HepG2 (cell line): ENCODE measurements around the gene UVSSA. TPM values are rescaled to one million over a fixed set of nuclear protein-coding genes. Genes with fewer than 3 reads are reported as not detected.

Source experiments
- ERF ChIP-seq: IDR thresholded peaks from 2 replicates; pipeline ENCODE4 v1.6.1; 2018; ENCODE audit warnings: missing biosample characterization, missing genetic modification reagents
- HMG20B ChIP-seq: conservative IDR thresholded peaks from 2 replicates; pipeline ENCODE4 v1.6.1; 2016; ENCODE audit warnings: missing genetic modification reagents, missing compliant biosample characterization
- KDM3A ChIP-seq: IDR thresholded peaks from 2 replicates; pipeline ENCODE4 v1.6.1; 2018; ENCODE audit warnings: low read depth, missing compliant biosample characterization
- SCMH1 ChIP-seq: sonication (generic); formaldehyde crosslinking; IDR thresholded peaks from 2 replicates; pipeline ENCODE4 v1.9.0; 2021; ENCODE audit warnings: missing genetic modification reagents, mild to moderate bottlenecking, borderline replicate concordance
- SP1 ChIP-seq, 2 experiments: fragments of 450-650 bp in 1 of 2; sonication (generic) in 1 of 2; formaldehyde crosslinking in 1 of 2; IDR thresholded peaks; 2 replicates each; pipeline versions ENCODE4 v1.4.0 to v1.6.1; 2016 to 2020; ENCODE audit warnings: missing genetic modification reagents in 1 of 2
- TOPORS ChIP-seq: sonication (generic); formaldehyde crosslinking; IDR thresholded peaks from 2 replicates; pipeline ENCODE4 v1.8.0; 2023; ENCODE audit warnings: mild to moderate bottlenecking, missing genetic modification reagents
- XBP1 ChIP-seq: sonication (generic); formaldehyde crosslinking; IDR thresholded peaks from 2 replicates; pipeline ENCODE4 v1.5.0; 2020; ENCODE audit warnings: missing genetic modification reagents
- ZNF317 ChIP-seq: sonication (generic); formaldehyde crosslinking; IDR thresholded peaks from 2 replicates; pipeline ENCODE4 v1.5.0; 2020; ENCODE audit warnings: mild to moderate bottlenecking, missing genetic modification reagents
- ZNF451 ChIP-seq: sonication (generic); formaldehyde crosslinking; IDR thresholded peaks from 2 replicates; pipeline ENCODE4 v1.5.0; 2020; ENCODE audit warnings: mild to moderate bottlenecking, missing genetic modification reagents
- polyA plus RNA-seq, 8 experiments: library from polyadenylated mRNA; depleted of rRNA in 3 of 8; stranded (reverse) in 7 of 8; unstranded in 1 of 8; fragments of >200 nt; fragmentation: Illumina TruSeq in 4 of 8; extraction: Trizol in 4 of 8; gene quantifications; 2 replicates each; pipeline versions ENCODE4 v1.2.1 to v1.2.3, GENCODE V29; 2011 to 2016; ENCODE audit warnings: low read depth in 4 of 8, missing spikeins in 1 of 8, mixed read lengths in 1 of 8; ENCODE audit not compliant: insufficient read depth in 1 of 8
- total RNA-seq, 5 experiments: library from RNA; depleted of rRNA; stranded (reverse); fragments of >200 nt; fragmentation: Illumina TruSeq; extraction: Trizol; gene quantifications; 2 replicates each; pipeline ENCODE4 v1.2.3, GENCODE V29; 2016; ENCODE audit warnings: low read depth in 1 of 5
- TF ChIP-seq, protein P1 (sequence below): fragments of 450-650 bp; IDR thresholded peaks from 2 replicates; pipeline ENCODE4 v1.6.1; 2017; ENCODE audit warnings: mild to moderate bottlenecking
- TF ChIP-seq, protein P2 (sequence below): sonication (generic); formaldehyde crosslinking; IDR thresholded peaks from 2 replicates; pipeline ENCODE4 v1.4.0; 2020; ENCODE audit warnings: missing genetic modification reagents

Gene UVSSA
- total and polyA plus RNA-seq, 2 of the 13 experiments (the other 11 are each of a cell fraction or from before 2014, with no cell fraction given) = 4.6 to 8.4 TPM

DNA sequence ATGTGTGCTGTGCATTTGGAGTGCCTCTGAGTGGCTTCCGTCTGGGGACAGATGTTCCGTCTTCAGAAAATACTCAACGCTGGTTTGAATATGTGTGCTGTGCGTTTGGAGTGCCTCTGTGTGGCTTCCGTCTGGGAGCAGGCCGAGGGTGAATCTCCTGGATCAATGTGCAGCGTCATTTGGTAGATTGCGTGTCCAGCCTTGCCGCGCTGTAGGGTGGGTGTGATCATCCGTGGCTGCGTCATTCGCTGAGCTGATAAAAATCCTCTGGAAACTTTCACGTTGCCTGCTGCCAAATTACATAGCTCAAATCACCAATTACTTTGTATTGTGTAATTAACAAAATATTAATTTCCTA is 12.1 kb downstream of the UVSSA start (continued):
- TF ChIP-seq, protein P1, sequence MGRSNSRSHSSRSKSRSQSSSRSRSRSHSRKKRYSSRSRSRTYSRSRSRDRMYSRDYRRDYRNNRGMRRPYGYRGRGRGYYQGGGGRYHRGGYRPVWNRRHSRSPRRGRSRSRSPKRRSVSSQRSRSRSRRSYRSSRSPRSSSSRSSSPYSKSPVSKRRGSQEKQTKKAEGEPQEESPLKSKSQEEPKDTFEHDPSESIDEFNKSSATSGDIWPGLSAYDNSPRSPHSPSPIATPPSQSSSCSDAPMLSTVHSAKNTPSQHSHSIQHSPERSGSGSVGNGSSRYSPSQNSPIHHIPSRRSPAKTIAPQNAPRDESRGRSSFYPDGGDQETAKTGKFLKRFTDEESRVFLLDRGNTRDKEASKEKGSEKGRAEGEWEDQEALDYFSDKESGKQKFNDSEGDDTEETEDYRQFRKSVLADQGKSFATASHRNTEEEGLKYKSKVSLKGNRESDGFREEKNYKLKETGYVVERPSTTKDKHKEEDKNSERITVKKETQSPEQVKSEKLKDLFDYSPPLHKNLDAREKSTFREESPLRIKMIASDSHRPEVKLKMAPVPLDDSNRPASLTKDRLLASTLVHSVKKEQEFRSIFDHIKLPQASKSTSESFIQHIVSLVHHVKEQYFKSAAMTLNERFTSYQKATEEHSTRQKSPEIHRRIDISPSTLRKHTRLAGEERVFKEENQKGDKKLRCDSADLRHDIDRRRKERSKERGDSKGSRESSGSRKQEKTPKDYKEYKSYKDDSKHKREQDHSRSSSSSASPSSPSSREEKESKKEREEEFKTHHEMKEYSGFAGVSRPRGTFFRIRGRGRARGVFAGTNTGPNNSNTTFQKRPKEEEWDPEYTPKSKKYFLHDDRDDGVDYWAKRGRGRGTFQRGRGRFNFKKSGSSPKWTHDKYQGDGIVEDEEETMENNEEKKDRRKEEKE = no peak
- no peak for TF ChIP-seq ZNF317 (CRISPR knock-in tag)
- TF ChIP-seq XBP1 (CRISPR knock-in tag) = no peak
- no peak for TF ChIP-seq KDM3A (CRISPR knock-in tag)
- TF ChIP-seq, protein P2, sequence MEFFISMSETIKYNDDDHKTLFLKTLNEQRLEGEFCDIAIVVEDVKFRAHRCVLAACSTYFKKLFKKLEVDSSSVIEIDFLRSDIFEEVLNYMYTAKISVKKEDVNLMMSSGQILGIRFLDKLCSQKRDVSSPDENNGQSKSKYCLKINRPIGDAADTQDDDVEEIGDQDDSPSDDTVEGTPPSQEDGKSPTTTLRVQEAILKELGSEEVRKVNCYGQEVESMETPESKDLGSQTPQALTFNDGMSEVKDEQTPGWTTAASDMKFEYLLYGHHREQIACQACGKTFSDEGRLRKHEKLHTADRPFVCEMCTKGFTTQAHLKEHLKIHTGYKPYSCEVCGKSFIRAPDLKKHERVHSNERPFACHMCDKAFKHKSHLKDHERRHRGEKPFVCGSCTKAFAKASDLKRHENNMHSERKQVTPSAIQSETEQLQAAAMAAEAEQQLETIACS (CRISPR knock-in tag) = no peak
- TF ChIP-seq ERF (CRISPR knock-in tag) = no peak
- no peak for TF ChIP-seq SCMH1
- TF ChIP-seq ZNF451 (CRISPR knock-in tag) = no peak
- no peak for TF ChIP-seq SP1 (IDR thresholded peaks at IDR 0.05)
- TF ChIP-seq SP1 (CRISPR knock-in tag; IDR thresholded peaks at IDR 0.05) = no peak
- no peak for TF ChIP-seq TOPORS
- no peak for TF ChIP-seq HMG20B
